Mesenteric fat pad (tissue), 1 donor: ENCODE measurements around the gene PEG3. TPM values are rescaled to one million over a fixed set of nuclear protein-coding genes. Genes with fewer than 3 reads are reported as not detected.

Experiments used
- DNase-seq: peaks from one replicate; pipeline ENCODE4 v3.0.0-alpha.2; 2020; ENCODE audit warnings: low spot score
- total RNA-seq: library from RNA; stranded (reverse); fragmentation: NEBNext Ultra II Directional; extraction: Animal tissue kit (Norgen Biotek cat#: 25700); gene quantifications from one replicate; pipeline ENCODE4 v1.2.1, GENCODE V29; 2021
- donor health status: DM: yes; HTN: yes; CAD: no.

Gene PEG3
- total RNA-seq, 1 donor from 2014 or later: 13.2 TPM

DNA sequence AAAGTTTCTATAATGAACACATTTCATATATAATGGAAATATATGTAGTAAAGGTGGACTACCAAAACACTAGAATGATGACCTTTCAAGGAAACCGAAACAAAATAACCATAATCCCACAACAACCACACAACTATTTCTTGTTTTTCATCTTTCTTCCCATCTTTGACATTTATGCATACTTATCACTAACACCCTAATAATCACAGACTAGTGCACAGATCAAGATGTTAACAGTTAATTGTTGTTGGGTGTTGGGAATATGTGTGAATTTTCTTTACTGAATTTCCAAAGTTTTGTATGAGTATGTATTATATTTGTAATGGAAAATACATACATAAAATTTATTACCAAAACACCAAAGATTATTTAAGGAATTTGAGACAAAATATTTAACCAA lies 30.3 kb downstream of the PEG3 start:
- DNase-seq: no peak

DNA sequence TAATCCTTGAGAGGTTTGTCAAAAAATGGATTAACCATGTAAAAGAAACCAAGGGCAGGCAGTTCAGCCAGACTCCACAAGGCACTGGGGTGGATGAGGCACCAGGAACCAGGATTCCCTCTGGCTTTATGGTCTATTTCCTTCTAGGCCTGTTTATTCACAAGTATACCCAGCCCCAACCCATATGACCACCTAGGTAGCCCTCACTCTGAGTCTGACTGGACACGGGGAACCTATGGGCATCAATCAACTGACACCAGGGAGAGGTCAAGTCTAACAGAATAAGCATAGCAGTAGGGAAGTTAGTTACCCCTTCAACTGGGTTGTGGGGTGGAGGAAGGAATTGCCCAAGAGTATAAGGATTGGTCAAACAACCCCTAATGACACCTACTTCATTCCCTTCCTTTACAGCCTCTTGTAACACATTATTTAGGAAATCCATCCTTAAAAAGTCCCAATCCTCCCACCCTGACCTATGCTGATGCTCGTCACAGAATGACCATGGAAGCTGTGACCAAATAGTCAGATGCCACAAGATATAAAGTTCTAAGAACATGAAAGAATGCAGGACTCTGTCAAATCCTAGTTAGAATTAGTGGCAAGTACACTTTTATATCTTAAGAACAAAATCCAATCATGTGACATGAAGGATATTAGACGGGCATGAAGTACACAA lies 31.7 kb downstream of the PEG3 start:
- no peak for DNase-seq

DNA sequence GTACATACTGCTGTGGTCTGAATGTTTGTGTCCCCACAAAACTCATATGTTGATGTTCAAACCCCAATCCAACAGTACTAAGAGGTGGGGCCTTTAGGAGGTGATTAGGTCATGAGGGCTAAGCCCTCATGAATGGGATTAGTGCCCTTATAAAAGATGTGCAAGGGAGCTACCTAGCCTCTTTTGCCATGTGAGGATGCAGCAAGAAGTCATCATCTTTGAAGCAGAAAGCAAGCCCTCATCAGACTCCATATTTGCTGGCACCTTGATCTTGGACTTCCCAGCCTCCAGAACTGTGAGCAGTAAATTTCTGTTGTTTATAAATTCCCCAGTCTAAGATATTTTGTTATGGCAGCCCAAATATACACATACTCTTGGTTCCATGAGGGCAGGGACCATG lies 33.9 kb downstream of the PEG3 start:
- DNase-seq: no peak

Other genes with a start within 250 kb of the PEG3 start
- gene ZNF71, start 245.4 kb downstream of the PEG3 start, total RNA-seq: 7.0 TPM
- gene SMIM17, start 197.6 kb downstream of the PEG3 start, total RNA-seq: 0.51 TPM
- 2.2 TPM for gene ZNF835, start 169.0 kb downstream of the PEG3 start, total RNA-seq
- gene ZIM2, start within 50 bp of the PEG3 start, total RNA-seq: 0.87 TPM